ENCODE results near the gene CRTC2.

DNA sequence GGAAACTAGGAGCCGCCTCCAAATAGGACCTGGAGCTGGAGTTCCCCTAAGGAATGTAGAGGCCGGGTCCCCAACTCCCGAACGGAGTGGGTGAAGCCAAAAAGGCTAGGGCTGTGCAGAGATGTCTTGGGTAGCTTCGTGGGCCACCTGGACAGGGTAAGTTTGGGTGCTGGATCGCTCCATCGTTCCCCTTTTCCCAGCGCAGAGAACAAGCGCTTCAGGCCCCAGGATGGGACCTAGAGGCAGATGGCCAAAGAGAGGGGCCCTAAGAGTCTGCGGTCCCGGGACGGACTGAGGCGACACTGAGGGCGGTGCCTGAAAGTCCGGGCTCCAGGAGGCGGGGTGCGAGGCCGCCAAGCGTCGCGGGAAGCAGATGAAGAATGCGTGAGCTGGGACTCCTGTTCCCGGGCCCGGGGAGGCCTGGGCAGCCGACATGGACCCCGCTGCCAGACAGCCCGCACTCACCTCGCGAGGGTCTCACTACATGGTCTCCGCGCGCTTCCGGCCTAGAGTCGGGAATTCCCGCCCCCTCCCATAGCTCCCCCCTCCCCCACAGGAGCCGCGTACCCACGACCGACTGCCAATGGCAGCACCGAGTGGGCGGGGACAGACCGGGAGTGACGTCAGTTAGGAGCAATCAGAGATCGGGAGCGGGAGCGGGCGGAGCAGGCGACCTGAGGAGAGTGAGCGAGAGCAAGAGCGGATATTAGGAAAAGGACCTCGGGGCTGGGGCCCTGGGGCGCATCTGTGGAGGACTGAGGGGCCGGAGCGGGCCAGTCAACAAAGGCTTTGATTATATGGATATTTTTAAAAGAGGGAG, 4.8 kb upstream of the CRTC2 start, which contains the start of gene SLC39A1:
- TF ChIP-seq, protein P1, sequence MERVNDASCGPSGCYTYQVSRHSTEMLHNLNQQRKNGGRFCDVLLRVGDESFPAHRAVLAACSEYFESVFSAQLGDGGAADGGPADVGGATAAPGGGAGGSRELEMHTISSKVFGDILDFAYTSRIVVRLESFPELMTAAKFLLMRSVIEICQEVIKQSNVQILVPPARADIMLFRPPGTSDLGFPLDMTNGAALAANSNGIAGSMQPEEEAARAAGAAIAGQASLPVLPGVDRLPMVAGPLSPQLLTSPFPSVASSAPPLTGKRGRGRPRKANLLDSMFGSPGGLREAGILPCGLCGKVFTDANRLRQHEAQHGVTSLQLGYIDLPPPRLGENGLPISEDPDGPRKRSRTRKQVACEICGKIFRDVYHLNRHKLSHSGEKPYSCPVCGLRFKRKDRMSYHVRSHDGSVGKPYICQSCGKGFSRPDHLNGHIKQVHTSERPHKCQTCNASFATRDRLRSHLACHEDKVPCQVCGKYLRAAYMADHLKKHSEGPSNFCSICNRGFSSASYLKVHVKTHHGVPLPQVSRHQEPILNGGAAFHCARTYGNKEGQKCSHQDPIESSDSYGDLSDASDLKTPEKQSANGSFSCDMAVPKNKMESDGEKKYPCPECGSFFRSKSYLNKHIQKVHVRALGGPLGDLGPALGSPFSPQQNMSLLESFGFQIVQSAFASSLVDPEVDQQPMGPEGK (CRISPR knock-in tag; IDR thresholded peaks at IDR 0.05; ENCODE audit: borderline replicate concordance): no peak
- no peak for TF ChIP-seq ZC3H10 (CRISPR knock-in tag; IDR thresholded peaks at IDR 0.05)
- no peak for TF ChIP-seq TOX (CRISPR knock-in tag; IDR thresholded peaks at IDR 0.05; ENCODE audit: borderline replicate concordance)
